ENCODE results near the gene AMPD3. TPM values are rescaled to one million over a fixed set of nuclear protein-coding genes. Genes with fewer than 3 reads are reported as not detected.
A peak's percentile ranks its signal among the peaks of the same experiment; 100 is the strongest.

The AMPD3 gene
- total and polyA plus RNA-seq, 10 donors, result 9.3 to 54.7 (median 25.2) TPM

GRCh38 chr11:10537600-10537999 lies 82.5 kb downstream of the AMPD3 start:
- intact Hi-C loops (cut with DNase I; ENCODE audit: low total_unique reads), result no loop called here
- Histone ChIP-seq H3K36me3 (peaks cover 0 to 15% (median 8%) of the 10 kb centered on the region in 6 donors), H3K9me3 (no peaks in the 10 kb centered on the region), H3K4me1 (peaks cover 6 to 82% (median 55%) of the 10 kb centered on the region in 6 donors), H3K27ac (no peak overlapping the region), H3K27me3 (replicated peaks in 1 of 7) (no peaks in the 10 kb centered on the region), H3K4me3 (no peak overlapping the region)
- DNase-seq, result no peak
- TF ChIP-seq POLR2AphosphoS5 (IDR thresholded peaks at IDR 0.05) (no peak), POLR2A (IDR thresholded peaks at IDR 0.05) (no peak)
- TF ChIP-seq, protein P1, sequence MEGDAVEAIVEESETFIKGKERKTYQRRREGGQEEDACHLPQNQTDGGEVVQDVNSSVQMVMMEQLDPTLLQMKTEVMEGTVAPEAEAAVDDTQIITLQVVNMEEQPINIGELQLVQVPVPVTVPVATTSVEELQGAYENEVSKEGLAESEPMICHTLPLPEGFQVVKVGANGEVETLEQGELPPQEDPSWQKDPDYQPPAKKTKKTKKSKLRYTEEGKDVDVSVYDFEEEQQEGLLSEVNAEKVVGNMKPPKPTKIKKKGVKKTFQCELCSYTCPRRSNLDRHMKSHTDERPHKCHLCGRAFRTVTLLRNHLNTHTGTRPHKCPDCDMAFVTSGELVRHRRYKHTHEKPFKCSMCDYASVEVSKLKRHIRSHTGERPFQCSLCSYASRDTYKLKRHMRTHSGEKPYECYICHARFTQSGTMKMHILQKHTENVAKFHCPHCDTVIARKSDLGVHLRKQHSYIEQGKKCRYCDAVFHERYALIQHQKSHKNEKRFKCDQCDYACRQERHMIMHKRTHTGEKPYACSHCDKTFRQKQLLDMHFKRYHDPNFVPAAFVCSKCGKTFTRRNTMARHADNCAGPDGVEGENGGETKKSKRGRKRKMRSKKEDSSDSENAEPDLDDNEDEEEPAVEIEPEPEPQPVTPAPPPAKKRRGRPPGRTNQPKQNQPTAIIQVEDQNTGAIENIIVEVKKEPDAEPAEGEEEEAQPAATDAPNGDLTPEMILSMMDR (IDR thresholded peaks at IDR 0.05 in 8 of 11, conservative IDR thresholded peaks at IDR 0.05 in 3 of 11), result no peak

DNA sequence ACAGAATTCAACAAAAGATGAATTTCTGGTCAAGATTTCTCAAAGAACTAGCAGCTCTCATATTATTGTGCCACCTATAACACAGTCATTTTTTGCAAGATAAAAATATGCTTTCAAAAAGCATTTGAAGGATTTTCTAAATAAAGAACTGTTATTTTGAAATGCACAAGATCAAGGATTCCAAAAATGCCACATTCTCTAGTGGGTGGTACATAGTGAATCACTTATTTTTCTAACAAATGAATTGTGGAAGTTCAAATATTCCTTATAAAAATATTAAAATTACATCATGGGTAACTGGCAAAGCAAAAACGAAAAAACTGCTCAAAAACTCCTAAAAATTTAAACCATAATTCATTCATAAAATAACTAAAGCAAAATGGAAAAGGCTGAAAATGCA lies 83.9 kb downstream of the AMPD3 start:
- Histone ChIP-seq H3K27ac (no peak overlapping the region), H3K27me3 (replicated peaks in 1 of 7) (no peaks in the 10 kb centered on the region), H3K9me3 (peaks cover 0 to 4% (median 0%) of the 10 kb centered on the region in 8 donors), H3K36me3 (peaks cover 0 to 1% (median 0%) of the 10 kb centered on the region in 6 donors), H3K4me1 (peaks cover 6 to 77% (median 53%) of the 10 kb centered on the region in 6 donors), H3K4me3 (no peak overlapping the region)
- intact Hi-C loops (cut with DNase I; ENCODE audit: low total_unique reads), result no loop called here
- 77 to 96% (median 79%) methylated on average over 1 of the region's 1 CpG for WGBS, 5 donors
- DNase-seq, result no peak
- TF ChIP-seq POLR2A (IDR thresholded peaks at IDR 0.05) (no peak), POLR2AphosphoS5 (IDR thresholded peaks at IDR 0.05) (no peak)
- TF ChIP-seq, protein P1 (IDR thresholded peaks at IDR 0.05 in 8 of 11, conservative IDR thresholded peaks at IDR 0.05 in 3 of 11), result no peak

DNA sequence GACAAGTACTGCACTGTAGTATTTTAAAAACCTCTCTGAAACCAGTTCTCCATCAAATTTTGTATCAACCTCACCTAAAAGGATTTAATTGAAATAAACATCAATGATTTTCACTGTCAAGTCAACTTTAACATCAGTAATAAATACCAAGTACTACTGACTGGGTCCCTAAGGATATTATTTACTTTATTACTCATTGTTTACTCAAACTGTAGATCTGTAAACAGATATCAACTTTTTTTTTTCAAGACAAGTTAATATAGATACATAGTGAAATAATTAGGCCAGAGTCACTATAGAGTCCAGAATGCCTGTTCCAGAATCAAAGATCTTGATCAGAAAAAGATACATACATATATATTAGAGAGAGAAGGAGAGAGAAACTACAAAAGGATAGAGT lies 84.3 kb downstream of the AMPD3 start:
- intact Hi-C loops (cut with DNase I; ENCODE audit: low total_unique reads), result no loop called here
- Histone ChIP-seq H3K27ac (no peak overlapping the region), H3K4me1 (peaks cover 6 to 73% (median 49%) of the 10 kb centered on the region in 6 donors), H3K4me3 (no peak overlapping the region), H3K36me3 (no peaks in the 10 kb centered on the region), H3K9me3 (peaks cover 0 to 8% (median 2%) of the 10 kb centered on the region in 8 donors), H3K27me3 (replicated peaks in 1 of 7) (no peaks in the 10 kb centered on the region)
- no peak for DNase-seq
- TF ChIP-seq POLR2A (IDR thresholded peaks at IDR 0.05) (no peak), POLR2AphosphoS5 (IDR thresholded peaks at IDR 0.05) (no peak)
- TF ChIP-seq, protein P1 (IDR thresholded peaks at IDR 0.05 in 8 of 11, conservative IDR thresholded peaks at IDR 0.05 in 3 of 11), result no peak

GRCh38 chr11:10540546-10540914 lies 85.5 kb downstream of the AMPD3 start:
- intact Hi-C loops (cut with DNase I; ENCODE audit: low total_unique reads), result no loop called here
- DNase-seq, result no peak

More at GRCh38 chr11:10540546-10540914, 85.5 kb downstream of the AMPD3 start:
- 0 to 1% (median 1%) methylated on average over 23 to 25 of the region's 25 CpGs for WGBS, 5 donors
- no peaks in the 10 kb centered on the region for H3K36me3 ChIP-seq
- H3K9me3 ChIP-seq, result peaks cover 0 to 13% (median 6%) of the 10 kb centered on the region in 8 donors
- H3K27me3 ChIP-seq (replicated peaks in 1 of 7), result no peaks in the 10 kb centered on the region
- peak overlapping the region; percentile 68 to 84 (median 76) for H3K4me3 ChIP-seq
- H3K27ac ChIP-seq, result peak overlapping the region; percentile 76 to 95 (median 94)
- no peak for TF ChIP-seq POLR2A (IDR thresholded peaks at IDR 0.05)
- TF ChIP-seq, protein P1 (IDR thresholded peaks at IDR 0.05 in 8 of 11, conservative IDR thresholded peaks at IDR 0.05 in 3 of 11), result no peak
- TF ChIP-seq POLR2AphosphoS5 (IDR thresholded peaks at IDR 0.05), result no peak
- H3K4me1 ChIP-seq, result peaks cover 6 to 73% (median 53%) of the 10 kb centered on the region in 6 donors
